IPS-18c (cell line): ENCODE results near the gene RNU2-63P.
"Not testable (repeated sequence)": the region's sequence is repeated elsewhere in the genome, so short reads cannot be mapped to it uniquely, and the experiment has no call there.

Source experiments
- H3K4me3 ChIP-seq: 2 replicates; pipeline ENCODE4 v1.7.0; 2013; ENCODE audit warnings: low read depth, mild to moderate bottlenecking, low read length, moderate library complexity; ENCODE audit not compliant: insufficient read depth
- H3K9me3 ChIP-seq: one replicate; pipeline ENCODE4 v1.6.1; 2013; ENCODE audit warnings: mild to moderate bottlenecking, low read length, moderate library complexity; ENCODE audit not compliant: control insufficient read depth, insufficient read depth

Gene RNU2-63P

GRCh38 chr2:88038263-88039105, 22.1 kb upstream of the RNU2-63P start:
- Histone ChIP-seq H3K4me3 (no peak overlapping the region), H3K9me3 (no peaks in the 10 kb centered on the region)

- H3K9me3 ChIP-seq: no peaks in the 10 kb centered on the region
- H3K4me3 ChIP-seq: no peak overlapping the region
Observed at GRCh38 chr2:88036606-88037005, 20.3 kb upstream of the RNU2-63P start.

- Histone ChIP-seq H3K4me3 (no peak overlapping the region), H3K9me3 (no peaks in the 10 kb centered on the region)
Observed at GRCh38 chr2:88036182-88036581, 19.8 kb upstream of the RNU2-63P start.

GRCh38 chr2:88032070-88032702, 15.8 kb upstream of the RNU2-63P start:
- H3K9me3 ChIP-seq: no peaks in the 10 kb centered on the region
- no peak overlapping the region for H3K4me3 ChIP-seq

DNA sequence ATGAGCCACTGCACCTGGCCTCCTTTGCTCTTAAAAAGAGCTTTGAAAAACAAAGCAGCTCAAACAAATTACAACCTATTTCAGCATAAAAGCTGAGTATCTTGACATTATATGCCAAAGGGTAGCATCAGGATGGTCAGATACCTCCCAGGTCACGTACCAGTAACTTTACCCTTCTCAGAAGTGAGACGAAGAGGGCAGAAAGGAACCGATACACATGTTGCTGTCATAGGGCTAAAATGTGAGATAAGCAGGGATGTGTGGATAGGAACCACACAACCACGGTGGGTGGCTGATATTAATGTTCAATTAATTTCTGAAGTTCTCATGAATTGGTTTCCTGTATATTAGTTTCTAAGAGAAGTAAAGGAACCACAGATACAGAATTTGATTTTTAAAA, 12.6 kb upstream of the RNU2-63P start:
- H3K9me3 ChIP-seq: no peaks in the 10 kb centered on the region
- no peak overlapping the region for H3K4me3 ChIP-seq

GRCh38 chr2:88027697-88028389, 11.5 kb upstream of the RNU2-63P start:
- Histone ChIP-seq H3K9me3 (no peaks in the 10 kb centered on the region), H3K4me3 (no peak overlapping the region)

DNA sequence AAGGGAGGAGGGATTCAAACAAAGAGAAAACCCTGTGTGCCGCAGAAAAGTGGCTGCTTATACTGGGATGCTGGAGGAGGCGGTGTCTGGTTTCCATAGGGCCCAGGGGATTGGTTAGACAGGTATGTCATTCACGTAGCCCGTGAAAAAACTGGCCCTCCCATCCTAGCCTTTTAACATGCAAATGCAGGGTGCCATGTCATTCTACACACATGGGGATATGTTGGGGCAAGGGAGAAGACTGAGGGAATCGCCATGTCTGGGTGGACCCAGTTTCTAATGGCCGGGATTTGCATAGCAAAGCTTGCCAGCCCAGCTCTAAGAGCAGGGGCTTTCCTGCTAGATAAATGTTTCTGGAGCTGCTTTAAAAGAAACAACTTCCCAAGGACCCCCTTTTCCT, 8.2 kb upstream of the RNU2-63P start:
- Histone ChIP-seq H3K4me3 (no peak overlapping the region), H3K9me3 (no peaks in the 10 kb centered on the region)

DNA sequence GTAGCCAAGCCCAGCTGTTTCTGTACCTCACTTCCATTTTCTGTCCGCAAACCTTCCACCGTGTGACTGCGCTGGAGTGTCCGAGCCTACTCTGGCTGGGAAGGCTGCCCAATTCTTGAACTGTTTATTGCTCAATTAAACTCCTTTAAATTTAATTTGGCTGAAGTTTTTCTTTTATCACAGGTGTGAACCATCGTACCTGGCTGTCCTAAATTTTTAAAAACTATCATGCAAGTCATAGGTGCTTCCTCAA, 6.2 kb upstream of the RNU2-63P start:
- Histone ChIP-seq H3K9me3 (no peaks in the 10 kb centered on the region), H3K4me3 (no peak overlapping the region)

GRCh38 chr2:88019985-88020384, 3.6 kb upstream of the RNU2-63P start:
- no peak overlapping the region for H3K4me3 ChIP-seq
- no peaks in the 10 kb centered on the region for H3K9me3 ChIP-seq

GRCh38 chr2:88018909-88019308, 2.6 kb upstream of the RNU2-63P start:
- no peak overlapping the region for H3K4me3 ChIP-seq
- H3K9me3 ChIP-seq: no peaks in the 10 kb centered on the region

DNA sequence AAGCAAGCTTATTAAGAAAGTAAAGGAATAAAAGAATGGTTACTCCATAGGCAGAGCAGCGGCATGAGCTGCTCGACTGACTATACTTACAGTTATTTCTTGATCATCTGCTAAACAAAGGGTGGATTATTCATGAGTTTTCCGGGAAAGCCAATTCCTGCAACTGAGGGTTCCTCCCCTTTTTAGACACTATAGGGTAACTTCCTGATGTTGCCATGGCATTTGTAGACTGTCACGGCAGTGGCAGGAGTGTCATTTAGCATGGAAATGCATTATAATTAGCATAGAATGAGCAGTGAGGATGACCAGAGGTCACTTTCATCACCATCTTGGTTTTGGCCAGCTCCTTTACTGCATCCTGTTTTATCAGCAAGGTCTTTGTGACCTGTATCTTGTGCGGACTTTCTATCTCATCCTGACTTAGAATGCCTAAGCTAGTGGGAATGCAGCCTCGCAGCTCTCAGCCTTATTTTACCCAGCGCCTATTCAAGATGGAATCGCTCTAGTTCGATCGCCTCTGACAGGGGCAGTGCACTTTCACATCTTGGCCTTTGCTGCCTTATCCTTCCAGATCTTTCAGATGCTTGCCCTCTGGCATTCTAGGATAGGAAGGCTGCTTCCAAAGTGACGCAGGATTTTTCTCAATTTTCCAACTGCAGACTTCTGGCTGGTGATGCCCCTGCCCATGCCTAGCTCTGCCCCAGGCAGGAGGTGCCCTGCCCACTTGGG, 1.9 kb upstream of the RNU2-63P start:
- not testable (repeated sequence) for H3K9me3 ChIP-seq, H3K4me3 ChIP-seq

GRCh38 chr2:88017780-88018038, 1.4 kb upstream of the RNU2-63P start:
- peak overlapping the region; percentile 75 for H3K4me3 ChIP-seq

GRCh38 chr2:88016960-88017779, 823 bp upstream of the RNU2-63P start:
- peak overlapping the region; percentile 75 for H3K4me3 ChIP-seq

More at GRCh38 chr2:88017780-88018038, 1.4 kb upstream of the RNU2-63P start:
- not testable (repeated sequence) for H3K9me3 ChIP-seq

GRCh38 chr2:88011011-88011410, 5.3 kb downstream of the RNU2-63P start:
- no peaks in the 10 kb centered on the region for H3K9me3 ChIP-seq
- no peak overlapping the region for H3K4me3 ChIP-seq

More at GRCh38 chr2:88016960-88017779, 823 bp upstream of the RNU2-63P start:
- no peaks in the 10 kb centered on the region for H3K9me3 ChIP-seq

DNA sequence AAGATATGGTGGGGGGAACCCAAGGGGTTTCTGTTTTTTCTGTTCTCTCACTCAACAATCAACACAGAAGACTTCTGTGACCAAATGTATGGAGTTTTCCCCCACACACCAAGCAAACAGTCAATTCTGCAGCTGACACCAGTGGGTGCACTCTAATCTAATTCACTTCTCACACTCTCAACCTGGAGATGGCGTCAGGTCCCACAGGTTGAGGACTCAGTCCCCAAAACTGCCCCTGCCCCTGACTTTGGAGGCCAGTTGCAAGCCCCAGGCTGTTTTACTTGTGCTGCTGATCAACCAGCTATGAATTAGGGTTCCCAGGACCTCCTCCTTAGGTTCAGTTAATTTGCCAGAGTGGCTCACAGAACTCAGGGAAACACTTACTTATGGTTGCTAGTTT, 6.2 kb downstream of the RNU2-63P start:
- no peak overlapping the region for H3K4me3 ChIP-seq
- H3K9me3 ChIP-seq: no peaks in the 10 kb centered on the region

DNA sequence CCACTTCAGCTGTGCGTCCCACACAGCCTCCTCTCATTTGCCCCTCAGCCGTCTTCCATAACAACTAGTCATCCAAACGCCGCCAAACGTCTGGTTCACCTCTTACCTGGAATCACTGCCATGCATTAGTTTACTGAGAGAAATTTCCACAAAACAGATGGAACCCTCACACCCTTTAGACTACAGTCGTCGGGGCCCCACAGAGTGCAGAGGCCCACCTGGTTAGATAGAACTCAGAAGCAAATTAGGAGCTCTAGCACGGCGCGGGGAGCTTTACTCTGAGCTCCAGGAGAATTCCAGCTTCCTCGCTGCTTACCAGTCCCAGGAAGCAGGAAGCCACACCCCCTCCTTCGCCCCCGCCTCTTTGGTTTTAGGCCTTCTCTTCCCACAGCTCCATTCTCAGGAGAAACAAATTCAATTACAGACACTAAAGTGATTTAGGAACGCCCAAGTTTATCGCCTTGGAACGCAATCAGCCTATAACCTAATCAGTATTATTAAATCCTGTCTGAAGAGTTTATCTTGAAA, 9.4 kb downstream of the RNU2-63P start:
- Histone ChIP-seq H3K9me3 (no peaks in the 10 kb centered on the region), H3K4me3 (no peak overlapping the region)

- H3K4me3 ChIP-seq: no peak overlapping the region
- no peaks in the 10 kb centered on the region for H3K9me3 ChIP-seq
Observed at GRCh38 chr2:88005776-88006175, 10.6 kb downstream of the RNU2-63P start.
